Esophagus squamous epithelium (tissue), 5 donors: Measurements from ENCODE around the gene RIT1. TPM values are rescaled to one million over a fixed set of nuclear protein-coding genes. Genes with fewer than 3 reads are reported as not detected.
A peak's percentile ranks its signal among the peaks of the same experiment; 100 is the strongest.
"Not testable (repeated sequence)": the region's sequence is repeated elsewhere in the genome, so short reads cannot be mapped to it uniquely, and the experiment has no call there.

Source experiments
- DNase-seq: peaks from one replicate; lab custom pipeline; 2025; lab: John Stamatoyannopoulos, UW
- H3K27ac ChIP-seq, 4 donors: fragments of 200-600 bp; sonication (generic); one replicate each; pipeline ENCODE4 v1.5.1; 2016 to 2019; ENCODE audit warnings: mild to moderate bottlenecking in 1 of 4
- H3K27me3 ChIP-seq, 4 donors: fragments of 200-600 bp; sonication (generic); 1 replicate in 3 of 4; 2 replicates in 1 of 4; pipeline versions ENCODE4 v1.5.1 to v1.6.0; 2017 to 2021; ENCODE audit warnings: antibody characterized with exemption in 1 of 4
- H3K36me3 ChIP-seq, 3 donors: fragments of 200-600 bp; sonication (generic); one replicate each; pipeline ENCODE4 v1.5.1; 2016 to 2019
- H3K4me1 ChIP-seq, 3 donors: fragments of 200-600 bp; sonication (generic); one replicate each; pipeline ENCODE4 v1.5.1; 2017 to 2019
- H3K4me3 ChIP-seq, 4 donors: fragments of 200-600 bp; sonication (generic); 1 replicate in 3 of 4; 2 replicates in 1 of 4; pipeline ENCODE4 v1.5.1; 2016 to 2019; ENCODE audit warnings: mild to moderate bottlenecking in 2 of 4, moderate library complexity in 1 of 4
- H3K9me3 ChIP-seq, 3 donors: fragments of 200-600 bp; sonication (generic); one replicate each; pipeline ENCODE4 v1.5.1; 2016 to 2019
- CTCF ChIP-seq, 6 experiments: fragments of 450-650 bp in 4 of 6; fragments of 200-600 bp in 2 of 6; sonication (generic) in 2 of 6; IDR thresholded peaks; one replicate each; pipeline ENCODE4 v1.5.1; 2016 to 2019; ENCODE audit warnings: antibody characterized with exemption in 6 of 6, mild to moderate bottlenecking in 4 of 6, moderate library complexity in 4 of 6
- POLR2A ChIP-seq, 4 donors: fragments of 450-650 bp; IDR thresholded peaks; one replicate each; pipeline ENCODE4 v1.6.1; 2017; ENCODE audit warnings: antibody characterized with exemption in 4 of 4, mild to moderate bottlenecking in 4 of 4, moderate library complexity in 3 of 4
- WGBS, 2 donors: methylation state at CpG; one replicate each; pipeline ENCODE4 v1.1.5; 2018; 5-methylcytosine and 5-hydroxymethylcytosine counted together
- intact Hi-C: fragments of 100-400 bp; cut with DNase I; formaldehyde crosslinking; loops from one replicate; pipeline ENCODE4 v1.15.0; 2022
- total RNA-seq, 4 donors: library from RNA; depleted of rRNA; stranded (reverse); fragments of >200 nt; gene quantifications; one replicate each; pipeline ENCODE4 v1.1.0, GENCODE V29; 2016
- donor health status: DM: yes; HTN: yes; CAD: no.

The RIT1 gene
- total RNA-seq, 4 donors from 2014 or later = 35.3 to 55.4 (median 42.6) TPM

DNA sequence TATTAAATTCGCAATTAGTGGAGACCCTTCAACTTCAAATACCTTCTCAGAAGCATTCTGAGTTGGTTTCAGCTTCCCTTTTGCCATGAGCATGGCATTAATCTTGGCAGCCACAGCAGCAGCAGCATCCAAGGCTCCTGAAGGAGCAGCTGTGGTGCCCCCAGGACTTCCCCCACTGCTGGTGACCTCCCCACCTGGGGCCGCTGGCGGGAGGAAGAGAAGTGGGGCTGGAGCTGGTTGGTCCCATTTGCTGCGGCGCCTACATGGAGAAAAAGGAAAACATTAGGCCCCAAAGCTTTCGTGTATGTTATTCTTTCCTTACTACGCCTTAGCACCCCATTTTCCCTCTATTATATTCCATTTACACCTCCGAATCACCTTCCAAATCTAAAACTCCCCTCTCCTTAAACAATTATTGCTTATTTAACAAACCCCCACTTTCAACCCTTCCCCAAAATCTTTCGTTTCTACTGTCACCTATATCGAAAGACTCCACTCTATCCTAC lies 22.5 kb upstream of the RIT1 start:
- Histone ChIP-seq H3K27me3 (no peaks in the 10 kb centered on the region), H3K36me3 (peaks cover 0 to 48% (median 21%) of the 10 kb centered on the region in 3 donors), H3K4me1 (peaks cover 22 to 66% (median 45%) of the 10 kb centered on the region in 3 donors), H3K9me3 (no peaks in the 10 kb centered on the region), H3K27ac (peak overlapping the region; percentile 93 to 98 (median 94)), H3K4me3 (peak overlapping the region; percentile 48 to 98 (median 82))
- DNase-seq = no peak
- TF ChIP-seq CTCF (IDR thresholded peaks at IDR 0.05) (no peak), POLR2A (IDR thresholded peaks at IDR 0.05) (no peak)
- WGBS, 2 donors = 1 to 2% methylated on average over 10 of the region's 10 CpGs
- intact Hi-C loops = loop anchor here (10.0 kb wide), 1 partner anchor 121 kb away; the partner anchor contains the start of genes LAMTOR2 and UBQLN4

DNA sequence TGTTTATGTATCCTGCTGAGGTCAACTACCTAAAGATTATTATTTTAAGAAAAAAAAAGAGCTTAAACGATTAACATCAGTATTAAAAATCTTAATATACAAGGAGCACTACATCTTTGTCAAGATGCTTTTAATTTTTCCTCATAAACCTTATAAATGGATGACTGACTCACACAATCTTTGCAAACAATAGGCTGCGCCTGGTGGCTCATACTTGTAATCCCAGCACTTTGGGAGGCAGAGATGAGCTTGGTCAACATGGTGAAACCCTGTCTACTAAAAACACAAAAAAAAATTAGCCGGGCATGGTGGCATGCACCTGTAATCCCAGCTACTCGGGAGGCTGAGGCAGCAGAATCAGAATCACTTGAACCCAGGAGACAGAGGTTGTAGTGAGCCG lies 21.3 kb upstream of the RIT1 start:
- H3K27ac ChIP-seq = peak overlapping the region in 3 of 4 donors; percentile 93 to 98 (median 96)
- TF ChIP-seq POLR2A (IDR thresholded peaks at IDR 0.05) = no peak
- no peak for TF ChIP-seq CTCF (IDR thresholded peaks at IDR 0.05)
- H3K27me3 ChIP-seq = no peaks in the 10 kb centered on the region
- no peaks in the 10 kb centered on the region for H3K9me3 ChIP-seq
- intact Hi-C loops = loop anchor here (10.0 kb wide), 1 partner anchor 122 kb away; the partner anchor contains the start of genes LAMTOR2 and UBQLN4
- DNase-seq = no peak
- H3K4me3 ChIP-seq = peak overlapping the region in 2 of 4 donors; percentile 79 to 85
- H3K4me1 ChIP-seq = peaks cover 22 to 58% (median 41%) of the 10 kb centered on the region in 3 donors
- 46% methylated on average over 5 of the region's 5 CpGs for WGBS, 2 donors
- H3K36me3 ChIP-seq = peaks cover 0 to 59% (median 26%) of the 10 kb centered on the region in 3 donors

DNA sequence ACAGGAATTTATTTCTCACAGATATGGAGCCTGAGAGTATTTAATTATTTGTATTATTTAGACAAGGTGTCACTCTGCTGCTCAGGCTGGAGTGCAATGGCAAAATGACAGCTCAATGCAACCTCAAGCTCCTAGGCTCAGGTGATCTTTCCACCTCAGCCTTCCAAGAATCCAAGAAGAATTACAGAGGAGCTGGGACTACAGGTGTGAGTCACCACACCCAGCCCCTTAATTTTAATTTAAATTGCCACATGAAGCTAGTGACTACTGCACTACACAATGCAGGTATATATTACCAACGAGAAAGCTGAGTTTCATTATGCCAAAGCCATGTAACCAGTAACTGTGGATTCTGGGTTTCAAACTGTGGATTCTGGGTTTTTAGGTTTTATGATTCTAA lies 20.9 kb upstream of the RIT1 start:
- intact Hi-C loops = loop anchor here (10.0 kb wide), 1 partner anchor 123 kb away; the partner anchor contains the start of genes LAMTOR2 and UBQLN4
- no peak for TF ChIP-seq CTCF (IDR thresholded peaks at IDR 0.05)
- TF ChIP-seq POLR2A (IDR thresholded peaks at IDR 0.05) = no peak
- WGBS, 2 donors = 22 to 26% methylated on average over 1 of the region's 1 CpG
- Histone ChIP-seq H3K4me3 (no peak overlapping the region), H3K27ac (peak overlapping the region in 3 of 4 donors; percentile 13 to 98 (median 96)), H3K27me3 (no peaks in the 10 kb centered on the region), H3K4me1 (peaks cover 22 to 58% (median 41%) of the 10 kb centered on the region in 3 donors), H3K36me3 (peaks cover 2 to 63% (median 27%) of the 10 kb centered on the region in 3 donors), H3K9me3 (no peaks in the 10 kb centered on the region)
- DNase-seq = no peak

- Histone ChIP-seq H3K9me3 (no peaks in the 10 kb centered on the region), H3K4me1 (peaks cover 22 to 58% (median 41%) of the 10 kb centered on the region in 3 donors), H3K27ac (peak overlapping the region in 3 of 4 donors; percentile 13 to 98 (median 96)), H3K27me3 (no peaks in the 10 kb centered on the region), H3K36me3 (peaks cover 7 to 69% (median 33%) of the 10 kb centered on the region in 3 donors), H3K4me3 (peak overlapping the region in 2 of 4 donors; percentile 18 to 30)
- intact Hi-C loops = loop anchor here (10.0 kb wide), 1 partner anchor 123 kb away; the partner anchor contains the start of genes LAMTOR2 and UBQLN4
- no peak for DNase-seq
- TF ChIP-seq POLR2A (IDR thresholded peaks at IDR 0.05) = no peak
- no peak for TF ChIP-seq CTCF (IDR thresholded peaks at IDR 0.05)
- 64 to 77% methylated on average over 7 of the region's 7 CpGs for WGBS, 2 donors
These were observed 20.3 kb upstream of the RIT1 start for GRCh38 chr1:155931332-155932038.

DNA sequence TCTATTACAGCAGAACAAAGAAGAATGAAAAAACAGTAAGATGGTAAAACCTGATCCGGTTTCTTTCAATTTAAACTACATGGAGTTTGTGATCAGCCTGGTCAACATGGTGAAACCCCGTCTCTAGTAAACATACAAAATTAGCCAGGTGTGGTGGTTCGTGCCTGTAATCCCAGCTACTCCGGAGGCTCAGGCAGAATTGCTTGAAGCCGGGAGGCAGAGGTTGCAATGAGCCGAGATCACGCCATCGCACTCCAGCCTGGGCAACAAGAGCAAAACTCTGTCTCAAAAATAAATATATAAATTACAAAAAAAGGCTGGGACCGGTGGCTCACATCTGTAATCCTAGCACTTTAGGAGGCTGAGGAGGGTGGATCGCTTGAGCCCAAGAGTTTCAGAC lies 19.6 kb upstream of the RIT1 start:
- peak overlapping the region in 1 of 4 donors; percentile 30 for H3K4me3 ChIP-seq
- not testable (repeated sequence) for H3K9me3 ChIP-seq, DNase-seq, H3K27me3 ChIP-seq
- 59 to 82% methylated on average over 8 to 10 of the region's 10 CpGs for WGBS, 2 donors
- H3K4me1 ChIP-seq = peaks cover 22 to 58% (median 41%) of the 10 kb centered on the region in 3 donors
- H3K36me3 ChIP-seq = peaks cover 13 to 77% (median 40%) of the 10 kb centered on the region in 3 donors
- intact Hi-C loops = loop anchor here (10.0 kb wide), 1 partner anchor 124 kb away; the partner anchor contains the start of genes LAMTOR2 and UBQLN4
- peak overlapping the region in 1 of 4 donors; percentile 96 for H3K27ac ChIP-seq
